Liver (tissue), 9 donors: ENCODE data around the gene AIG1. TPM values are rescaled to one million over a fixed set of nuclear protein-coding genes. Genes with fewer than 3 reads are reported as not detected.

Experiments used
- DNase-seq: peaks from one replicate; pipeline ENCODE4 v3.0.0-alpha.2; 2017; ENCODE audit warnings: low spot score
- H3K27ac ChIP-seq, 2 donors: one replicate each; pipeline ENCODE4 v1.7.0; 2013; ENCODE audit warnings: inconsistent platforms in 2 of 2, low read length in 2 of 2, control low read depth in 1 of 2, low read depth in 1 of 2, mild to moderate bottlenecking in 1 of 2
- H3K27me3 ChIP-seq, 4 donors: one replicate each; pipeline versions ENCODE4 v1.6.1 to v1.7.0; 2013; ENCODE audit warnings: low read length in 3 of 4, inconsistent platforms in 1 of 4, mild to moderate bottlenecking in 1 of 4, moderate library complexity in 1 of 4; ENCODE audit not compliant: control insufficient read depth in 4 of 4, insufficient read depth in 4 of 4
- H3K36me3 ChIP-seq, 4 donors: one replicate each; pipeline versions ENCODE4 v1.6.1 to v1.7.0; 2013; ENCODE audit warnings: low read length in 3 of 4, mild to moderate bottlenecking in 3 of 4, low read depth in 1 of 4, moderate library complexity in 1 of 4; ENCODE audit not compliant: control insufficient read depth in 4 of 4, insufficient read depth in 3 of 4
- H3K4me1 ChIP-seq, 4 donors: one replicate each; pipeline versions ENCODE4 v1.6.1 to v1.7.0; 2013; ENCODE audit warnings: low read length in 3 of 4, mild to moderate bottlenecking in 3 of 4, moderate library complexity in 1 of 4; ENCODE audit not compliant: control insufficient read depth in 4 of 4, insufficient read depth in 4 of 4
- H3K4me3 ChIP-seq, 3 donors: one replicate each; pipeline versions ENCODE4 v1.6.1 to v1.7.0; 2013; ENCODE audit warnings: low read length in 3 of 3, control low read depth in 1 of 3, low read depth in 1 of 3, mild to moderate bottlenecking in 1 of 3
- H3K9ac ChIP-seq, 2 donors: one replicate each; pipeline ENCODE4 v1.7.0; 2013; ENCODE audit warnings: low read length in 2 of 2, mild to moderate bottlenecking in 2 of 2, moderate library complexity in 2 of 2, control low read depth in 1 of 2, low read depth in 1 of 2
- H3K9me3 ChIP-seq, 4 donors: one replicate each; pipeline versions ENCODE4 v1.6.1 to v1.7.0; 2013; ENCODE audit warnings: low read length in 3 of 4; ENCODE audit not compliant: control insufficient read depth in 4 of 4
- EGR1 ChIP-seq, 2 donors: IDR thresholded peaks; 2 replicates each; pipeline ENCODE4 v1.6.1; 2016 to 2018; ENCODE audit warnings: antibody characterized with exemption in 2 of 2, low read depth in 2 of 2
- FOXA1 ChIP-seq: IDR thresholded peaks from 2 replicates; pipeline ENCODE4 v1.6.1; 2016; ENCODE audit warnings: antibody characterized with exemption
- FOXA2 ChIP-seq: IDR thresholded peaks from 2 replicates; pipeline ENCODE4 v1.6.1; 2016; ENCODE audit warnings: antibody characterized with exemption
- GABPA ChIP-seq, 2 donors: IDR thresholded peaks in 1 of 2; conservative IDR thresholded peaks in 1 of 2; 2 replicates each; pipeline ENCODE4 v1.6.1; 2016; ENCODE audit warnings: antibody characterized with exemption in 2 of 2, mild to moderate bottlenecking in 1 of 2, moderate library complexity in 1 of 2
- HNF4A ChIP-seq, 2 donors: conservative IDR thresholded peaks; 2 replicates each; pipeline ENCODE4 v1.6.1; 2016; ENCODE audit warnings: antibody characterized with exemption in 2 of 2, mild to moderate bottlenecking in 2 of 2
- HNF4G ChIP-seq: IDR thresholded peaks from 2 replicates; pipeline ENCODE4 v1.6.1; 2016; ENCODE audit warnings: antibody characterized with exemption
- JUND ChIP-seq, 2 donors: IDR thresholded peaks; 2 replicates each; pipeline ENCODE4 v1.6.1; 2016; ENCODE audit warnings: antibody characterized with exemption in 2 of 2
- NR2F2 ChIP-seq: IDR thresholded peaks from 2 replicates; pipeline ENCODE4 v1.6.1; 2016; ENCODE audit warnings: antibody characterized with exemption
- RAD21 ChIP-seq, 2 donors: IDR thresholded peaks; 2 replicates each; pipeline ENCODE4 v1.6.1; 2016; ENCODE audit warnings: antibody characterized with exemption in 2 of 2, mild to moderate bottlenecking in 2 of 2
- RXRA ChIP-seq, 2 donors: IDR thresholded peaks; 2 replicates each; pipeline ENCODE4 v1.6.1; 2017 to 2018; ENCODE audit warnings: antibody characterized with exemption in 2 of 2, mild to moderate bottlenecking in 1 of 2
- SP1 ChIP-seq: IDR thresholded peaks from 2 replicates; pipeline ENCODE4 v1.6.1; 2018; ENCODE audit warnings: antibody characterized with exemption, mild to moderate bottlenecking
- TAF1 ChIP-seq: conservative IDR thresholded peaks from 2 replicates; pipeline ENCODE4 v1.6.1; 2016; ENCODE audit warnings: antibody characterized with exemption, mild to moderate bottlenecking
- YY1 ChIP-seq: IDR thresholded peaks from 2 replicates; pipeline ENCODE4 v1.6.1; 2016; ENCODE audit warnings: antibody characterized with exemption, mild to moderate bottlenecking
- WGBS: extraction: QIAGEN DNeasy Blood & Tissue Kit; methylation state at CpG from one replicate; pipeline ENCODE4 v1.1.7; 2013; 5-methylcytosine and 5-hydroxymethylcytosine counted together
- polyA plus RNA-seq, 2 donors: library from polyadenylated mRNA; stranded (reverse) in 1 of 2; unstranded in 1 of 2; fragments of 200-250 nt in 1 of 2; fragments of >200 nt in 1 of 2; fragmentation: Nextera tagmentation in 1 of 2; extraction: Ambion mirVana in 1 of 2; gene quantifications; one replicate each; pipeline versions ENCODE4 v1.2.1 to v1.2.3, GENCODE V29; 2013 to 2015
- total RNA-seq, 2 donors: library from RNA; depleted of rRNA; stranded (reverse); fragments of >200 nt; gene quantifications; one replicate each; pipeline ENCODE4 v1.2.3, GENCODE V29; 2014
- TF ChIP-seq, protein P1 (sequence below): IDR thresholded peaks from 2 replicates; pipeline ENCODE4 v1.6.1; 2016; ENCODE audit warnings: antibody characterized with exemption, mild to moderate bottlenecking
- TF ChIP-seq, protein P2 (sequence below): IDR thresholded peaks from 2 replicates; pipeline ENCODE4 v1.6.1; 2016; ENCODE audit warnings: antibody characterized with exemption
- TF ChIP-seq, protein P3 (sequence below): fragments of 150-350 bp; IDR thresholded peaks from 2 replicates; pipeline ENCODE4 v1.5.1; 2017; ENCODE audit warnings: improper control_type of control experiment, low read depth, low read length; ENCODE audit not compliant: missing input control
- TF ChIP-seq, protein P4 (sequence below): IDR thresholded peaks from 2 replicates; pipeline ENCODE4 v1.6.1; 2016; ENCODE audit warnings: antibody characterized with exemption
- TF ChIP-seq, protein P5 (sequence below): IDR thresholded peaks from 2 replicates; pipeline ENCODE4 v1.6.1; 2016; ENCODE audit warnings: antibody characterized with exemption
- donor health status: healthy.
- donor health status: healthy.
- donor health status: healthy.
- donor health status: healthy.
- donor health status: healthy.

Gene AIG1
- total and polyA plus RNA-seq, 4 donors, result 74.8 to 169 (median 121) TPM

DNA sequence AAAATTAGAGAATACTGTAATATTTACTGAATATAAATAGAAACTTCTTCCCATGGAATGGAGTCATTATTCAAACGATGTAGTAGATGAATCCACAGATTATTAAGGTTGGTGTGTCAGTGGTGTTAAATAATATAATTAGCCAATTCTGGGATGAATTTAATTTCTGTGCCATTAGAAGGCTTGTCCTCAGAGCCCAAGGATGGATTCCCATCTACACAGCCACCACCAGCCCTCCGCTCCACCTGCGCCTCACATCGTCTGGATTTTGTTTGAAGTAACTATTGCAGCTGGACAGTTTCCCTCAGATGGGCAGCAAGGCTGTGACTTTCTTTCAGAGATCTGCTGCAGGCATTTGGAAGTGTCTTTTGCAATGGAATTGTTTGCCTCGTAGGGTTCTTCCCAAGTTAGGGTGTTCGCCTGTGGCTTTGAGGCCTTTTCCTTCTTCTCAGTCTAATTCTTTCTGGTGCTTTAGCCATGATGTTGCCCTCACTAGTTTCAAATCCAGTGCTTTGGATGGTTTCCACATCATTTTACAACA lies 104.7 kb downstream of the AIG1 start (continued):
- TF ChIP-seq, protein P1, sequence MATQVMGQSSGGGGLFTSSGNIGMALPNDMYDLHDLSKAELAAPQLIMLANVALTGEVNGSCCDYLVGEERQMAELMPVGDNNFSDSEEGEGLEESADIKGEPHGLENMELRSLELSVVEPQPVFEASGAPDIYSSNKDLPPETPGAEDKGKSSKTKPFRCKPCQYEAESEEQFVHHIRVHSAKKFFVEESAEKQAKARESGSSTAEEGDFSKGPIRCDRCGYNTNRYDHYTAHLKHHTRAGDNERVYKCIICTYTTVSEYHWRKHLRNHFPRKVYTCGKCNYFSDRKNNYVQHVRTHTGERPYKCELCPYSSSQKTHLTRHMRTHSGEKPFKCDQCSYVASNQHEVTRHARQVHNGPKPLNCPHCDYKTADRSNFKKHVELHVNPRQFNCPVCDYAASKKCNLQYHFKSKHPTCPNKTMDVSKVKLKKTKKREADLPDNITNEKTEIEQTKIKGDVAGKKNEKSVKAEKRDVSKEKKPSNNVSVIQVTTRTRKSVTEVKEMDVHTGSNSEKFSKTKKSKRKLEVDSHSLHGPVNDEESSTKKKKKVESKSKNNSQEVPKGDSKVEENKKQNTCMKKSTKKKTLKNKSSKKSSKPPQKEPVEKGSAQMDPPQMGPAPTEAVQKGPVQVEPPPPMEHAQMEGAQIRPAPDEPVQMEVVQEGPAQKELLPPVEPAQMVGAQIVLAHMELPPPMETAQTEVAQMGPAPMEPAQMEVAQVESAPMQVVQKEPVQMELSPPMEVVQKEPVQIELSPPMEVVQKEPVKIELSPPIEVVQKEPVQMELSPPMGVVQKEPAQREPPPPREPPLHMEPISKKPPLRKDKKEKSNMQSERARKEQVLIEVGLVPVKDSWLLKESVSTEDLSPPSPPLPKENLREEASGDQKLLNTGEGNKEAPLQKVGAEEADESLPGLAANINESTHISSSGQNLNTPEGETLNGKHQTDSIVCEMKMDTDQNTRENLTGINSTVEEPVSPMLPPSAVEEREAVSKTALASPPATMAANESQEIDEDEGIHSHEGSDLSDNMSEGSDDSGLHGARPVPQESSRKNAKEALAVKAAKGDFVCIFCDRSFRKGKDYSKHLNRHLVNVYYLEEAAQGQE, result no peak

DNA sequence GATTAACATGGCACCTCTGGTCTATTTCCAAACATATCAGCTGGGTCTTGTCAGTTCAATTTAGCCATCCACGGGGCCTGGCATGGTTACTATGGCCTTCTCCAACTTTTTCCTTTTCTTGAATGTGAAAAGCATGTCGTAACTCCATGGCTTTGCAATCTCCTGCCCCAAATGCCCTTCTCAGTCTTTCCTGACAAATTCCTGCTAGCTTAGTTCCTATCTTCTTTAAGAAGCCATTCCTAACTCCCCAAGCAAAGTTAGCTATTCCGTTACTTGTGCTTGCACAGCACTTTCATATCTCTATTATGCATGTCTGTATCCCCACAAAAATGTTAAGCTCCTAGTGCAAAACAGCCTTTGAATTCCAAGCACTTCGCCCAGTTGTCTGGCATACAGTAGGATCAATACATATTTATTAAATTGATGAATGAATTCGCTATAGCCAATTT lies 105.6 kb downstream of the AIG1 start:
- no peaks in the 10 kb centered on the region for H3K27me3 ChIP-seq
- TF ChIP-seq JUND (IDR thresholded peaks at IDR 0.05), result no peak
- no peak for TF ChIP-seq FOXA1
- TF ChIP-seq, protein P2, sequence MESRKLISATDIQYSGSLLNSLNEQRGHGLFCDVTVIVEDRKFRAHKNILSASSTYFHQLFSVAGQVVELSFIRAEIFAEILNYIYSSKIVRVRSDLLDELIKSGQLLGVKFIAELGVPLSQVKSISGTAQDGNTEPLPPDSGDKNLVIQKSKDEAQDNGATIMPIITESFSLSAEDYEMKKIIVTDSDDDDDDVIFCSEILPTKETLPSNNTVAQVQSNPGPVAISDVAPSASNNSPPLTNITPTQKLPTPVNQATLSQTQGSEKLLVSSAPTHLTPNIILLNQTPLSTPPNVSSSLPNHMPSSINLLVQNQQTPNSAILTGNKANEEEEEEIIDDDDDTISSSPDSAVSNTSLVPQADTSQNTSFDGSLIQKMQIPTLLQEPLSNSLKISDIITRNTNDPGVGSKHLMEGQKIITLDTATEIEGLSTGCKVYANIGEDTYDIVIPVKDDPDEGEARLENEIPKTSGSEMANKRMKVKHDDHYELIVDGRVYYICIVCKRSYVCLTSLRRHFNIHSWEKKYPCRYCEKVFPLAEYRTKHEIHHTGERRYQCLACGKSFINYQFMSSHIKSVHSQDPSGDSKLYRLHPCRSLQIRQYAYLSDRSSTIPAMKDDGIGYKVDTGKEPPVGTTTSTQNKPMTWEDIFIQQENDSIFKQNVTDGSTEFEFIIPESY, result no peak
- TF ChIP-seq, protein P3, sequence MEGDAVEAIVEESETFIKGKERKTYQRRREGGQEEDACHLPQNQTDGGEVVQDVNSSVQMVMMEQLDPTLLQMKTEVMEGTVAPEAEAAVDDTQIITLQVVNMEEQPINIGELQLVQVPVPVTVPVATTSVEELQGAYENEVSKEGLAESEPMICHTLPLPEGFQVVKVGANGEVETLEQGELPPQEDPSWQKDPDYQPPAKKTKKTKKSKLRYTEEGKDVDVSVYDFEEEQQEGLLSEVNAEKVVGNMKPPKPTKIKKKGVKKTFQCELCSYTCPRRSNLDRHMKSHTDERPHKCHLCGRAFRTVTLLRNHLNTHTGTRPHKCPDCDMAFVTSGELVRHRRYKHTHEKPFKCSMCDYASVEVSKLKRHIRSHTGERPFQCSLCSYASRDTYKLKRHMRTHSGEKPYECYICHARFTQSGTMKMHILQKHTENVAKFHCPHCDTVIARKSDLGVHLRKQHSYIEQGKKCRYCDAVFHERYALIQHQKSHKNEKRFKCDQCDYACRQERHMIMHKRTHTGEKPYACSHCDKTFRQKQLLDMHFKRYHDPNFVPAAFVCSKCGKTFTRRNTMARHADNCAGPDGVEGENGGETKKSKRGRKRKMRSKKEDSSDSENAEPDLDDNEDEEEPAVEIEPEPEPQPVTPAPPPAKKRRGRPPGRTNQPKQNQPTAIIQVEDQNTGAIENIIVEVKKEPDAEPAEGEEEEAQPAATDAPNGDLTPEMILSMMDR, result no peak
- TF ChIP-seq HNF4A (conservative IDR thresholded peaks at IDR 0.05), result no peak
- TF ChIP-seq, protein P4, sequence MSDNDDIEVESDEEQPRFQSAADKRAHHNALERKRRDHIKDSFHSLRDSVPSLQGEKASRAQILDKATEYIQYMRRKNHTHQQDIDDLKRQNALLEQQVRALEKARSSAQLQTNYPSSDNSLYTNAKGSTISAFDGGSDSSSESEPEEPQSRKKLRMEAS, result no peak
- TF ChIP-seq SP1, result no peak
- TF ChIP-seq EGR1 (IDR thresholded peaks at IDR 0.05; ENCODE audit: low read depth in 2 of 2), result no peak
- TF ChIP-seq, protein P1, result no peak
- TF ChIP-seq RAD21 (IDR thresholded peaks at IDR 0.05), result no peak
- TF ChIP-seq, protein P5, sequence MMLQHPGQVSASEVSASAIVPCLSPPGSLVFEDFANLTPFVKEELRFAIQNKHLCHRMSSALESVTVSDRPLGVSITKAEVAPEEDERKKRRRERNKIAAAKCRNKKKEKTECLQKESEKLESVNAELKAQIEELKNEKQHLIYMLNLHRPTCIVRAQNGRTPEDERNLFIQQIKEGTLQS, result no peak
- no peak for TF ChIP-seq HNF4G
- no peak for TF ChIP-seq GABPA (IDR thresholded peaks at IDR 0.05 in 1 of 2, conservative IDR thresholded peaks at IDR 0.05 in 1 of 2)
- no peak for TF ChIP-seq TAF1
- TF ChIP-seq NR2F2, result no peak
- no peak for TF ChIP-seq RXRA (IDR thresholded peaks at IDR 0.05)
- no peak for TF ChIP-seq FOXA2
- no peak for TF ChIP-seq YY1
- H3K9me3 ChIP-seq, result no peaks in the 10 kb centered on the region
- no peak for DNase-seq
- H3K9ac ChIP-seq, result no peak overlapping the region
- WGBS, result 88% methylated on average over 5 of the region's 5 CpGs
- H3K36me3 ChIP-seq, result peaks cover 2 to 36% (median 15%) of the 10 kb centered on the region in 4 donors
- no peak overlapping the region for H3K4me3 ChIP-seq
- H3K27ac ChIP-seq, result no peak overlapping the region
- H3K4me1 ChIP-seq, result no peaks in the 10 kb centered on the region
